SJSA1 (cell line): ENCODE data around the gene EBPL. TPM values are rescaled to one million over a fixed set of nuclear protein-coding genes. Genes with fewer than 3 reads are reported as not detected.

Experiments
- DNase-seq, 2 experiments: peaks; one replicate each; pipeline ENCODE4 v3.0.0-alpha.2; 2015 to 2020; ENCODE audit warnings: low spot score in 2 of 2, low read depth in 1 of 2
- H3K27ac ChIP-seq: fragments of 250-450 bp; sonication (Bioruptor Pico); 2 replicates; pipeline ENCODE4 v1.5.1; 2020; ENCODE audit warnings: mild to moderate bottlenecking, moderate library complexity
- H3K27me3 ChIP-seq: fragments of 250-450 bp; sonication (Bioruptor Pico); replicated peaks from 2 replicates; pipeline ENCODE4 v1.5.1; 2020; ENCODE audit warnings: mild to moderate bottlenecking, moderate library complexity
- H3K36me3 ChIP-seq: fragments of 250-450 bp; sonication (Bioruptor Pico); 2 replicates; pipeline ENCODE4 v1.5.1; 2020; ENCODE audit warnings: mild to moderate bottlenecking
- H3K4me1 ChIP-seq: fragments of 250-450 bp; sonication (Bioruptor Pico); replicated peaks from 2 replicates; pipeline ENCODE4 v1.6.1; 2021; ENCODE audit warnings: mild to moderate bottlenecking
- H3K4me3 ChIP-seq: fragments of 250-450 bp; sonication (Bioruptor Pico); 2 replicates; pipeline ENCODE4 v1.5.1; 2020; ENCODE audit warnings: mild to moderate bottlenecking
- H3K9me3 ChIP-seq: fragments of 250-450 bp; sonication (Bioruptor Pico); replicated peaks from 2 replicates; pipeline ENCODE4 v1.5.1; 2020; ENCODE audit warnings: mild to moderate bottlenecking
- total RNA-seq: library from RNA; depleted of rRNA; stranded (reverse); fragments of >200 nt; shearing (Covaris generic); gene quantifications from 2 replicates; pipeline ENCODE4 v1.2.3, GENCODE V29; 2014

The EBPL gene
- total RNA-seq, 1 experiment from 2014 or later = 78.8 TPM

- no peaks in the 10 kb centered on the region for H3K27me3 ChIP-seq
- no peak overlapping the region for H3K27ac ChIP-seq
- no peak overlapping the region for H3K4me3 ChIP-seq
- no peak for DNase-seq
- H3K36me3 ChIP-seq = peaks cover 4% of the 10 kb centered on the region; the same call in 1 of the 2 replicates
- H3K9me3 ChIP-seq = no peaks in the 10 kb centered on the region
- peaks cover 6% of the 10 kb centered on the region for H3K4me1 ChIP-seq
These were observed 2.0 kb upstream of the EBPL start for GRCh38 chr13:49693191-49693733.

GRCh38 chr13:49690133-49690994 lies 922 bp downstream of the EBPL start:
- peaks cover 6% of the 10 kb centered on the region for H3K4me1 ChIP-seq
- H3K4me3 ChIP-seq = peak overlapping the region; percentile 58
- no peaks in the 10 kb centered on the region for H3K27me3 ChIP-seq
- no peak overlapping the region for H3K27ac ChIP-seq
- H3K9me3 ChIP-seq = no peaks in the 10 kb centered on the region
- DNase-seq = peak in 1 of 2 experiments; percentile 54
- peaks cover 10% of the 10 kb centered on the region for H3K36me3 ChIP-seq

GRCh38 chr13:49683489-49683888 lies 7.8 kb downstream of the EBPL start:
- no peak for DNase-seq
- no peak overlapping the region for H3K4me3 ChIP-seq
- no peak overlapping the region for H3K27ac ChIP-seq
- no peaks in the 10 kb centered on the region for H3K9me3 ChIP-seq
- peaks cover 7% of the 10 kb centered on the region; the same call in 1 of the 2 replicates for H3K36me3 ChIP-seq
- no peaks in the 10 kb centered on the region for H3K27me3 ChIP-seq
- H3K4me1 ChIP-seq = peaks cover 5% of the 10 kb centered on the region; the same call in 1 of the 2 replicates

GRCh38 chr13:49681842-49682435 lies 9.3 kb downstream of the EBPL start:
- no peak for DNase-seq
- H3K9me3 ChIP-seq = no peaks in the 10 kb centered on the region
- H3K27ac ChIP-seq = no peak overlapping the region
- peaks cover 5% of the 10 kb centered on the region; the same call in 1 of the 2 replicates for H3K4me1 ChIP-seq
- no peaks in the 10 kb centered on the region for H3K27me3 ChIP-seq
- H3K4me3 ChIP-seq = no peak overlapping the region
- peaks cover 9% of the 10 kb centered on the region for H3K36me3 ChIP-seq

- no peaks in the 10 kb centered on the region for H3K27me3 ChIP-seq
- H3K9me3 ChIP-seq = no peaks in the 10 kb centered on the region
- peaks cover 5% of the 10 kb centered on the region; the same call in 1 of the 2 replicates for H3K4me1 ChIP-seq
- DNase-seq = no peak
- H3K27ac ChIP-seq = no peak overlapping the region
- no peak overlapping the region for H3K4me3 ChIP-seq
- H3K36me3 ChIP-seq = peaks cover 14% of the 10 kb centered on the region
These were observed 12.0 kb downstream of the EBPL start for GRCh38 chr13:49679246-49679645.

GRCh38 chr13:49678191-49678914 lies 12.9 kb downstream of the EBPL start:
- Histone ChIP-seq H3K4me1 (peaks cover 5% of the 10 kb centered on the region; the same call in 1 of the 2 replicates), H3K27ac (no peak overlapping the region), H3K27me3 (no peaks in the 10 kb centered on the region), H3K9me3 (no peaks in the 10 kb centered on the region), H3K36me3 (peaks cover 14% of the 10 kb centered on the region), H3K4me3 (no peak overlapping the region)
- DNase-seq = no peak

GRCh38 chr13:49676581-49677298 lies 14.5 kb downstream of the EBPL start:
- Histone ChIP-seq H3K27ac (no peak overlapping the region), H3K9me3 (no peaks in the 10 kb centered on the region), H3K36me3 (peaks cover 14% of the 10 kb centered on the region), H3K27me3 (no peaks in the 10 kb centered on the region), H3K4me3 (no peak overlapping the region), H3K4me1 (peaks cover under 1% of the 10 kb centered on the region; the same call in 1 of the 2 replicates)
- DNase-seq = no peak

DNA sequence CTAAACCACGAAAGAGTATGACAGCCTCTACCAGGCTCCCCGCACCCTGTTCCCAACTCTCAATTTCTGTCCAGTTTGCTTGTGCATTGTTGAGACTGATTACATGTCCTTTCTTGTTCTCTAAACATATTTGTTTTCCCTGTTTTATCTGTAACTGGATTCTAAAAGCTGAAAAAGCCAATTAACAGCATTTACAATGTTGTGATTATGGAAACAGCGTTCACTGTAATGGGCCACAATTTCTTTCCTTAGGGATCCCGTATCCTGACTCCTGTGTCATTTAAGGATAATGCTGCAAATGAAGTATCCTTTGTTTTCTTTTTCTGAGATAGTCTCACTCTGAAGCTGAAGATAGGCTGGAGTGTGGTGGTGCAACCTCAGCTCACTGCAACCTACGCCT lies 20.5 kb downstream of the EBPL start:
- Histone ChIP-seq H3K4me3 (no peak overlapping the region), H3K36me3 (peaks cover 13% of the 10 kb centered on the region; the same call in 1 of the 2 replicates), H3K4me1 (no peaks in the 10 kb centered on the region), H3K9me3 (no peaks in the 10 kb centered on the region), H3K27ac (no peak overlapping the region), H3K27me3 (no peaks in the 10 kb centered on the region)
- DNase-seq = no peak

DNA sequence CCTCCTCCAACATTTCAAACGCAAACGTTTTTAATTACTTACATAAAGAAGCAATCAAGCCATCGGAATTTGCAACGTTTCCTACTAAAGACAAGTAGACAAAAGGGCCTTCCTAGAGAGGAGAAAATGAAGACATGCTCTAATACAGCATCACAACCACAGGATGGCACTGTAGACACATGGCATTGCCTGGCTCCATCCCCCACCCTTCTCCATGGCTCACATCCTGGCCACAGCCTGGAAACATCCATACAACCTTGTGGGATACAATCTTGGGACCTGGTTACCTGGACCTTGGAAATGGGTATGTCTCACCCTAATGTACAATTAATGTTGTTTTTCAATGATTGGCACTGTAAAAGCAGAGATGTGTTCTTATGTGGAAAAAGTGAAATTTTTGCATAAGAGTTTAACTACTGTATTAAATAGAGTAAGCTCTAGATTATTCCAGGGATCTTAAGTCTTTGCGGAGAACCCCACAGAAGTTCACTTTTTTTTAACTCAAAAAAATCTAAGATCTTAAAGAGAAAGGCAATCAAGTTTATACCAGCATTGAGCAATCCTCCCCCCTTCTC lies 21.5 kb downstream of the EBPL start:
- DNase-seq = peak; percentile 58 to 68
- H3K36me3 ChIP-seq = peaks cover 8% of the 10 kb centered on the region; the same call in 1 of the 2 replicates
- no peak overlapping the region for H3K4me3 ChIP-seq
- H3K4me1 ChIP-seq = no peaks in the 10 kb centered on the region
- H3K9me3 ChIP-seq = no peaks in the 10 kb centered on the region
- no peak overlapping the region for H3K27ac ChIP-seq
- H3K27me3 ChIP-seq = no peaks in the 10 kb centered on the region

- DNase-seq = no peak
- Histone ChIP-seq H3K4me1 (no peaks in the 10 kb centered on the region), H3K36me3 (peaks cover 11% of the 10 kb centered on the region), H3K4me3 (no peak overlapping the region), H3K27ac (no peak overlapping the region), H3K9me3 (no peaks in the 10 kb centered on the region), H3K27me3 (no peaks in the 10 kb centered on the region)
These were observed 23.5 kb downstream of the EBPL start for GRCh38 chr13:49667773-49668172.

DNA sequence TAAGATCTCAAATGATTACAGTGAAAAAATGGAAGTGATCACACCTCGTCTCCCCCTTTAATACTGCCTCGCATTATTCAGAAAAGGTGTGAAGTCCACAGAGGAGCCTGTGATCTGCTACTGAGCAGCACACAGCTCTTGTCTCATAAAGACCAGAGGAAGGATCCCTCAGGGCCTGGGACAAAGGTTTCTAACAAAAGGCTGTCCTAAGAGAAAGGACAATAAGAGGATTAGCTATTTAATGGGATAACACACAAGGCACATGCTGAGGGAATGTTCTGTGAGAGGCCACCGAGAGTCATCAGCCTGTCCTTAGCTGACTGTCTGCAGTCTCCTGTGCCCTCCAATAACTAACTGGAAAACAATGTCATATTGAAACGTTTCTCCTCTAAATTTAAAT lies 26.7 kb downstream of the EBPL start:
- H3K4me1 ChIP-seq = no peaks in the 10 kb centered on the region
- no peak overlapping the region for H3K4me3 ChIP-seq
- H3K36me3 ChIP-seq = peaks cover 11% of the 10 kb centered on the region
- H3K27ac ChIP-seq = no peak overlapping the region
- DNase-seq = no peak
- no peaks in the 10 kb centered on the region for H3K9me3 ChIP-seq
- no peaks in the 10 kb centered on the region for H3K27me3 ChIP-seq

- no peak for DNase-seq
- Histone ChIP-seq H3K27me3 (no peaks in the 10 kb centered on the region), H3K27ac (no peak overlapping the region), H3K4me3 (no peak overlapping the region), H3K4me1 (no peaks in the 10 kb centered on the region), H3K36me3 (no peaks in the 10 kb centered on the region; the same call in 1 of the 2 replicates), H3K9me3 (no peaks in the 10 kb centered on the region)
These were observed 34.0 kb downstream of the EBPL start for GRCh38 chr13:49657241-49657641.

GRCh38 chr13:49655906-49656305 lies 35.4 kb downstream of the EBPL start:
- Histone ChIP-seq H3K36me3 (no peaks in the 10 kb centered on the region), H3K4me3 (no peak overlapping the region), H3K27ac (no peak overlapping the region), H3K27me3 (no peaks in the 10 kb centered on the region), H3K4me1 (no peaks in the 10 kb centered on the region), H3K9me3 (no peaks in the 10 kb centered on the region)
- no peak for DNase-seq
